Measurements from ENCODE around the gene UQCRHL. TPM values are rescaled to one million over a fixed set of nuclear protein-coding genes. Genes with fewer than 3 reads are reported as not detected.
"Not testable (repeated sequence)": the region's sequence is repeated elsewhere in the genome, so short reads cannot be mapped to it uniquely, and the experiment has no call there.

UQCRHL gene
- total and polyA plus RNA-seq, 2 experiments from 2014 or later = 2.5 to 3.9 TPM

DNA sequence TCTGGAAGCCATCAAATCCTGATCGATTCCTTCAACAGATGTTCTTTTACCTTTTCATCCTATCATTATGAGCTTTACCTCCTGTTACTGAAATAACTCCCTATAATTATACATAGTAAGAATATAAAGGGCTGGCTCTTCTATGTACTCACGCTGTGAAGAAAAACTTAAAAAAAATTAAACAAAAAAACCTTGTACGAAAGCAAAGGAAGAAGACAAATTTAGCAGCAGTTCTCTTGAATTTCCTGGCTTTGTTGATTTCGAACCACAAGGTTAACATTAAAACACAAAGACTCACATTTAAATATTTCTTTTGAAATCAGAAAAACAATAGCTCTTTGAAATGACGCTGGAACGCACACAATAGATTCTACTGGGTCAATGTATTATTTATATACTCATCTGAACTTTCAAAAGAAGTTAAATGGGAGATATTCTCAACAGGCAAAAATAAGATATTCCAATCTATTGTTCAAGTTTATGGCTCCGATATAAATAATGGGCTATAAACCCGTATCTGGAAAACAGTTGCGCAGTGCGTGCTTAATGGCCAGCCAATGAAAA, 26.5 kb upstream of the UQCRHL start:
- Histone ChIP-seq H3K9me3 (ENCODE audit: low read depth) (no peaks in the 10 kb centered on the region), H3K4me1 (ENCODE audit: low read depth) (no peaks in the 10 kb centered on the region), H3K27ac (peak overlapping the region; percentile 98), H3K4me3 (peak overlapping the region; percentile 50), H3K36me3 (no peaks in the 10 kb centered on the region), H3K27me3 (no peaks in the 10 kb centered on the region)
- TF ChIP-seq, protein P1, sequence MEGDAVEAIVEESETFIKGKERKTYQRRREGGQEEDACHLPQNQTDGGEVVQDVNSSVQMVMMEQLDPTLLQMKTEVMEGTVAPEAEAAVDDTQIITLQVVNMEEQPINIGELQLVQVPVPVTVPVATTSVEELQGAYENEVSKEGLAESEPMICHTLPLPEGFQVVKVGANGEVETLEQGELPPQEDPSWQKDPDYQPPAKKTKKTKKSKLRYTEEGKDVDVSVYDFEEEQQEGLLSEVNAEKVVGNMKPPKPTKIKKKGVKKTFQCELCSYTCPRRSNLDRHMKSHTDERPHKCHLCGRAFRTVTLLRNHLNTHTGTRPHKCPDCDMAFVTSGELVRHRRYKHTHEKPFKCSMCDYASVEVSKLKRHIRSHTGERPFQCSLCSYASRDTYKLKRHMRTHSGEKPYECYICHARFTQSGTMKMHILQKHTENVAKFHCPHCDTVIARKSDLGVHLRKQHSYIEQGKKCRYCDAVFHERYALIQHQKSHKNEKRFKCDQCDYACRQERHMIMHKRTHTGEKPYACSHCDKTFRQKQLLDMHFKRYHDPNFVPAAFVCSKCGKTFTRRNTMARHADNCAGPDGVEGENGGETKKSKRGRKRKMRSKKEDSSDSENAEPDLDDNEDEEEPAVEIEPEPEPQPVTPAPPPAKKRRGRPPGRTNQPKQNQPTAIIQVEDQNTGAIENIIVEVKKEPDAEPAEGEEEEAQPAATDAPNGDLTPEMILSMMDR (IDR thresholded peaks at IDR 0.05; ENCODE audit: low read depth, low read length) = no peak
- no peak for DNase-seq (ENCODE audit: low read depth in 1 of 2, low spot score in 1 of 2)

DNA sequence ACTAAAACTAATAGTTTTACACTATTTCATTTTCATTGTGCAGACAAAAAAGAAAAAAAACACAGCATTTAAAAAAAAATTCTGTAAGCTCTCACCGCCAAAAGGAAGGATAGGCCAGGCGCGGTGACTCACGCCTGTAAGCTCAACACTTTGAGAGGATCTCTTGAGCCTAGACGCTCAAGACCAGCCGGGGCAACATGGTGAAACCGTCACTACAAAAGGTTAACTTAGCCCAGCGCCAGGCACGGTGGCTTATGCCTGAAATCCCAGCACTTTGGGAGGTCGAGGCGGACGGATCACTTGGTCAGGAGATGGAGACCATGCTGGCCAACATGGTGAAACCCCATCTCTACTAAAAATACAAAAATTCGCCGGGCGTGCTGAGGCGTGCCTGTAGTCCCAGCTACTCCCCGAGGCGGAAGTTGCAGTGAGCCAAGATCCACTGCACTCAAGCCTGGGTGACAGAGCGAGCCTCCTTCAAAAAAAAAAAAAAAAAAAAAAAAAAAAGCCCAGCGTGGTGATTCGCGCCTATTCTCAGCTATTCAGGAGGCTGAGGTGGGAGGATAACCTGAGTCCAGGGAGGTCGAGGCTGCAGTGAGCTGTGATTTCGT, 25.7 kb upstream of the UQCRHL start:
- Histone ChIP-seq H3K4me3 (peak overlapping the region; percentile 50), H3K36me3 (no peaks in the 10 kb centered on the region), H3K27me3 (no peaks in the 10 kb centered on the region), H3K27ac (no peak overlapping the region), H3K9me3 (ENCODE audit: low read depth) (no peaks in the 10 kb centered on the region), H3K4me1 (ENCODE audit: low read depth) (no peaks in the 10 kb centered on the region)
- no peak for DNase-seq (ENCODE audit: low read depth in 1 of 2, low spot score in 1 of 2)
- TF ChIP-seq, protein P1 (IDR thresholded peaks at IDR 0.05; ENCODE audit: low read depth, low read length) = no peak

DNA sequence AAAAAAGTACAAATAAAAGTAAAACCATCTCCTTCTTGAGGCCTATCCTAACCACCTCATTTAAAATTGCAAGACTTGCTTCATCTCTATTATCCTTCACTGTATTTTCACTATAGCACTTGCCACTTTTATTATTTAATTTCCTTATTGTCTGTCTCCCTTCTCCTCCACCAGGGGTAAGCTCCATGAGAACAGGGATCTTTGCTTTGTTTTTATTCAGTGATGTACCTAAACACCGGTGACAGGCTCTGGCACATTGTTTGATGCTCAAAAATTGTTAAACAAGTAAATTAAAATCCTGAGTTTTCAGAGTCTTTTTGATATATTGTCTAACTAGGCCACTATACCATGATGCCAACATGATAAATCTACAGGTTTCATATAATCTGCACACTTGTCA, 22.8 kb upstream of the UQCRHL start:
- Histone ChIP-seq H3K4me1 (ENCODE audit: low read depth) (no peaks in the 10 kb centered on the region), H3K4me3 (no peak overlapping the region), H3K36me3 (no peaks in the 10 kb centered on the region), H3K27ac (no peak overlapping the region), H3K9me3 (ENCODE audit: low read depth) (no peaks in the 10 kb centered on the region), H3K27me3 (no peaks in the 10 kb centered on the region)
- TF ChIP-seq, protein P1 (IDR thresholded peaks at IDR 0.05; ENCODE audit: low read depth, low read length) = no peak
- DNase-seq (ENCODE audit: low read depth in 1 of 2, low spot score in 1 of 2) = no peak

DNA sequence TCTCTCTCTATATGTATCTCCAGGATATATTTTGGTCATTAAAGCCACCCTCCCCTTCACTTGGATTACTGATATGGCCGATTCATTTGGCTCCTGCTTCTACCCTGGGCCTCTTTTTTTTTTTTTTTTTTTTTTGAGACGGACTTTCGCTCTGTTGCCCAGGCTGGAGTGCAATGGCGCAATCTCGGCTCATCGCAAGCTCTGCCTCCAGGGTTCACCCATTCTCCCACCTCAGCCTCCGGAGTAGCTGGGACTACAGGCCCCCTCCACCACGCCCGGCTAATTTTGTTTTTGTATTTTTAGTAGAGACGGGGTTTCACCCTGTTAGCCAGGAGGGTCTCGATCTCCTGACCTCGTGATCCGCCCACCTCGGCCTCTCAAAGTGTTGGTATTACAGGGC, 21.5 kb upstream of the UQCRHL start:
- not testable (repeated sequence) for H3K36me3 ChIP-seq; DNase-seq (ENCODE audit: low read depth in 1 of 2, low spot score in 1 of 2); H3K27ac ChIP-seq; H3K4me1 ChIP-seq (ENCODE audit: low read depth); H3K4me3 ChIP-seq; H3K9me3 ChIP-seq (ENCODE audit: low read depth); H3K27me3 ChIP-seq

DNA sequence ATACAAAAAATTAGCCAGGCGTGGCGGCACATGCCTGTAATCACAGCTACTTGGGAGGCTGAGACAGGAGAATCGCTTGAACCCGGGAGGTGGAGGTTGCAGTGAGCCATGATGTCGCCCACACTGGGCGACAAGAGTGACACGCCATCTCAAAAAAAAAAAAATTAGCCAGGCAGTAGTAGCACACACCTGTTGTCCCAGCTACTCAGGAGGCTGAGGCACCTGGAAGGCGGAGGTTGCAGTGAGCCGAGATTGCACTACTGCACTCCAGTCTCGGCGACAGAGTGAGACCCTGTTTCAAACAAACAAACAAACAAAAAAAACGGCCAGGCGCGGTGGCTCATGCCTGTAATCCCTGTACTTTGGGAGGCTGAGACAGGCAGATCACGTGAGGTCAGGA, 20.1 kb upstream of the UQCRHL start:
- not testable (repeated sequence) for H3K36me3 ChIP-seq; H3K4me3 ChIP-seq; H3K4me1 ChIP-seq (ENCODE audit: low read depth); H3K9me3 ChIP-seq (ENCODE audit: low read depth); H3K27ac ChIP-seq; DNase-seq (ENCODE audit: low read depth in 1 of 2, low spot score in 1 of 2); H3K27me3 ChIP-seq

DNA sequence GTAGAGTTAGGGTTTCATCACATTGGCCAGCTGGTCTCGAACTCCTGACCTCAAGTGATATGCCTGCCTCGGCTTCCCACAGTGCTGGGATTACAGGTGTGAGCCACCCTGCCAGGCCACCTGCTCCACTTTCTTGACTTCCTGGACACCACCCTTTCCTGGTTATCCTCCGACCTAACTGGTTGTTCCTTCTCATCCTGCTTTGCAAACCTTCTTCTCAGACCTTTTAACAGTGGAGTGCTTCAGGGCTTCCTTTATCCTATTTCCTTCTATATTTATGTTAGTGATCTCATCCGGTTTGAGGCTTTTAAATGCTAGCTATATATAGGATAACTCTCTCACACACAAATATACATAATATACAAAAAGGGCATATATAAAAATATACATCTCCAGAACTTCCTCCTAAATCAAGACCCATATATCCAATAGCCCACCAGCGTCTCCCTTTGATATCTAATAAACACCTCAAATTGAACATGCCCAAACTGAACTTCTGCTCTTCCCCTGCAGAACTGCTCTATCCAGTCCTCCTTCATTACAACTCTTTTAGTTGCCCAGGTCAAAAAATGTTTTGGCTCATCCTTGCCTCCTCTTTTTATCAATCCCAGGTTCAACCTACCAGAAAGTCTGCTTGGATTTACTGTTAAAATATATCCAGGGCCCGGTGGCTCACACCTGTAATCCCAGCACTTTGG, 19.5 kb upstream of the UQCRHL start:
- Histone ChIP-seq H3K27me3 (no peaks in the 10 kb centered on the region), H3K27ac (no peak overlapping the region), H3K36me3 (no peaks in the 10 kb centered on the region), H3K9me3 (ENCODE audit: low read depth) (no peaks in the 10 kb centered on the region), H3K4me1 (ENCODE audit: low read depth) (no peaks in the 10 kb centered on the region), H3K4me3 (no peak overlapping the region)
- TF ChIP-seq, protein P1 (IDR thresholded peaks at IDR 0.05; ENCODE audit: low read depth, low read length) = no peak
- DNase-seq (ENCODE audit: low read depth in 1 of 2, low spot score in 1 of 2) = no peak

Data from cardiac muscle cell (in vitro differentiated cells and primary cell).